SU-DHL-6 (cell line): Measurements from ENCODE around the gene TSKU.

Source experiments
- H2AFZ ChIP-seq: fragments of 200-600 bp; sonication (generic); 2 replicates; pipeline ENCODE4 v1.6.1; 2014; ENCODE audit warnings: low read depth, mild to moderate bottlenecking, moderate library complexity, mixed read lengths, antibody characterized with exemption, low read length; ENCODE audit not compliant: severe bottlenecking
- H3F3A ChIP-seq: fragments of 200-600 bp; shearing (Covaris generic); 2 replicates; pipeline ENCODE4 v1.6.0; 2016; ENCODE audit warnings: antibody characterized with exemption, mild to moderate bottlenecking; ENCODE audit not compliant: insufficient read depth
- H3K27ac ChIP-seq: fragments of 200-600 bp; sonication (generic); 2 replicates; pipeline ENCODE4 v1.5.1; 2016; ENCODE audit warnings: low read depth, mild to moderate bottlenecking, low read length, moderate library complexity, mixed read lengths
- H3K27me3 ChIP-seq: fragments of 200-600 bp; sonication (generic), shearing (Covaris generic); 2 replicates; pipeline ENCODE4 v1.6.0; 2014; ENCODE audit warnings: mild to moderate bottlenecking, low read length
- H3K36me3 ChIP-seq: fragments of 200-600 bp; sonication (generic); 2 replicates; pipeline ENCODE4 v1.6.1; 2014; ENCODE audit warnings: mild to moderate bottlenecking, low read length, mixed read lengths
- H3K4me2 ChIP-seq: fragments of 300-600, 200-600 bp; shearing (Covaris generic), sonication (generic); 2 replicates; pipeline ENCODE4 v1.6.0; 2014; ENCODE audit warnings: low read length, low read depth, mild to moderate bottlenecking; ENCODE audit not compliant: poor library complexity, severe bottlenecking
- H3K4me3 ChIP-seq: fragments of 200-600 bp; sonication (generic); 2 replicates; pipeline ENCODE4 v1.5.1; 2014; ENCODE audit warnings: antibody characterized with exemption, low read length, mild to moderate bottlenecking, mixed read lengths; ENCODE audit not compliant: insufficient read depth, poor library complexity, severe bottlenecking
- H3K79me2 ChIP-seq: fragments of 200-600 bp; sonication (generic); 2 replicates; pipeline ENCODE4 v1.6.1; 2014; ENCODE audit warnings: mild to moderate bottlenecking, low read length, moderate library complexity; ENCODE audit not compliant: insufficient read depth
- H3K9ac ChIP-seq: fragments of 200-600 bp; sonication (generic); 2 replicates; pipeline ENCODE4 v1.7.0; 2014; ENCODE audit warnings: mild to moderate bottlenecking, low read length
- H3K9me2 ChIP-seq: fragments of 200-600 bp; sonication (generic); replicated peaks from 2 replicates; pipeline ENCODE4 v1.6.1; 2014; ENCODE audit warnings: low read length; ENCODE audit not compliant: insufficient read depth
- H3K9me3 ChIP-seq: fragments of 200-600 bp; sonication (generic); 2 replicates; pipeline ENCODE4 v1.6.1; 2014; ENCODE audit warnings: low read length, mixed read lengths; ENCODE audit not compliant: insufficient read depth
- H4K20me1 ChIP-seq: fragments of 200-600 bp; sonication (generic); 2 replicates; pipeline ENCODE4 v1.6.1; 2014; ENCODE audit warnings: low read depth, mild to moderate bottlenecking, antibody characterized with exemption, low read length, moderate library complexity, mixed read lengths
- EZH2phosphoT487 ChIP-seq: fragments of 200-600 bp; sonication (generic), shearing (Covaris generic); conservative IDR thresholded peaks from 2 replicates; pipeline ENCODE4 v1.6.1; 2018; ENCODE audit warnings: mild to moderate bottlenecking, antibody characterized with exemption, low read length, moderate library complexity, mixed read lengths
- TF ChIP-seq, protein P1 (sequence below): fragments of 200-600 bp; sonication (generic); IDR thresholded peaks from one replicate; pipeline ENCODE4 v1.5.1; 2017; ENCODE audit warnings: antibody characterized with exemption, mild to moderate bottlenecking, low read length, moderate library complexity; ENCODE audit not compliant: insufficient read depth, poor library complexity, severe bottlenecking

The TSKU gene

DNA sequence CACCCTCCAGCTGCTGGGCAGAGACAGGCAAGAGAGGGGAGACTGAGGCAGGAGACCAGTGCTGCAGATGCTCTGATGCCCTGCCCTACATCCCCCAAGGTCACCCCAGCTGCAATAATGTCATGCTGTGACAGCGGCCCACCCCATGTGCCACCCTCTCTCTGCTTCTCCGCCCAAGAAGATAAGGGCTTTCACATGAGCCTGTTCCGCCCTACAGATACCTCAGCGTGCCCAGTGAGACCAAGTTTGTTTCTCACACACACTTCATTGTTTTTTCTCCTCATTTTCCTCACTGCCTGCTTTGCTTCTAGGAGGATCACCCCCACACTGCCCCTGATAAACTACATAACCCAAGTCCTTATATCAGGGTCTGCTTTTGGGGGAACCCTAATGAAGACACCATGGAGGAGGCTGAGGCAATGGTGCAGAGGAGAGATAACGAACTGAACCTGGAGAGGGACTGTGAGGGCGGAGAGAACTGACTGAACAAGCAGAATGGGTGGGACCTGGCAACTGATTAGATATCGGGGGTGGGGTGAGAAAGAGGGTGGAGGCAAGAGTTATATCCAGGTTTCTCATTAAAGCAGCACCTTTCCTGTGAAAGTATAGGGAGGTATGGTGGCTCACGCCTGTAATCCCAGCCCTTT, 37.5 kb upstream of the TSKU start:
- H3K79me2 ChIP-seq = no peaks in the 10 kb centered on the region
- no peaks in the 10 kb centered on the region for H3K9me3 ChIP-seq
- H3K9me2 ChIP-seq = no peaks in the 10 kb centered on the region
- H3K36me3 ChIP-seq = no peaks in the 10 kb centered on the region
- H3K27ac ChIP-seq = no peak overlapping the region
- no peak overlapping the region for H3K9ac ChIP-seq
- no peaks in the 10 kb centered on the region for H4K20me1 ChIP-seq
- H3F3A ChIP-seq = no peaks in the 10 kb centered on the region
- H3K27me3 ChIP-seq = peaks cover 2% of the 10 kb centered on the region; the same call in 1 of the 2 replicates
- H2AFZ ChIP-seq = no peak overlapping the region
- TF ChIP-seq, protein P1, sequence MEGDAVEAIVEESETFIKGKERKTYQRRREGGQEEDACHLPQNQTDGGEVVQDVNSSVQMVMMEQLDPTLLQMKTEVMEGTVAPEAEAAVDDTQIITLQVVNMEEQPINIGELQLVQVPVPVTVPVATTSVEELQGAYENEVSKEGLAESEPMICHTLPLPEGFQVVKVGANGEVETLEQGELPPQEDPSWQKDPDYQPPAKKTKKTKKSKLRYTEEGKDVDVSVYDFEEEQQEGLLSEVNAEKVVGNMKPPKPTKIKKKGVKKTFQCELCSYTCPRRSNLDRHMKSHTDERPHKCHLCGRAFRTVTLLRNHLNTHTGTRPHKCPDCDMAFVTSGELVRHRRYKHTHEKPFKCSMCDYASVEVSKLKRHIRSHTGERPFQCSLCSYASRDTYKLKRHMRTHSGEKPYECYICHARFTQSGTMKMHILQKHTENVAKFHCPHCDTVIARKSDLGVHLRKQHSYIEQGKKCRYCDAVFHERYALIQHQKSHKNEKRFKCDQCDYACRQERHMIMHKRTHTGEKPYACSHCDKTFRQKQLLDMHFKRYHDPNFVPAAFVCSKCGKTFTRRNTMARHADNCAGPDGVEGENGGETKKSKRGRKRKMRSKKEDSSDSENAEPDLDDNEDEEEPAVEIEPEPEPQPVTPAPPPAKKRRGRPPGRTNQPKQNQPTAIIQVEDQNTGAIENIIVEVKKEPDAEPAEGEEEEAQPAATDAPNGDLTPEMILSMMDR = no peak
- no peak for TF ChIP-seq EZH2phosphoT487
- no peak overlapping the region for H3K4me2 ChIP-seq
- no peak overlapping the region for H3K4me3 ChIP-seq

- no peak overlapping the region for H3K4me2 ChIP-seq
- H3K79me2 ChIP-seq = no peaks in the 10 kb centered on the region
- H3K27ac ChIP-seq = no peak overlapping the region
- H3K36me3 ChIP-seq = no peaks in the 10 kb centered on the region
- no peaks in the 10 kb centered on the region for H3F3A ChIP-seq
- H3K27me3 ChIP-seq = no peaks in the 10 kb centered on the region
- H3K9me2 ChIP-seq = no peaks in the 10 kb centered on the region
- TF ChIP-seq, protein P1 = no peak
- no peak for TF ChIP-seq EZH2phosphoT487
- H3K4me3 ChIP-seq = no peak overlapping the region
- no peak overlapping the region for H3K9ac ChIP-seq
- H4K20me1 ChIP-seq = no peaks in the 10 kb centered on the region
- H2AFZ ChIP-seq = no peak overlapping the region
- no peaks in the 10 kb centered on the region for H3K9me3 ChIP-seq
These were observed 35.8 kb upstream of the TSKU start for GRCh38 chr11:76747153-76747914.

DNA sequence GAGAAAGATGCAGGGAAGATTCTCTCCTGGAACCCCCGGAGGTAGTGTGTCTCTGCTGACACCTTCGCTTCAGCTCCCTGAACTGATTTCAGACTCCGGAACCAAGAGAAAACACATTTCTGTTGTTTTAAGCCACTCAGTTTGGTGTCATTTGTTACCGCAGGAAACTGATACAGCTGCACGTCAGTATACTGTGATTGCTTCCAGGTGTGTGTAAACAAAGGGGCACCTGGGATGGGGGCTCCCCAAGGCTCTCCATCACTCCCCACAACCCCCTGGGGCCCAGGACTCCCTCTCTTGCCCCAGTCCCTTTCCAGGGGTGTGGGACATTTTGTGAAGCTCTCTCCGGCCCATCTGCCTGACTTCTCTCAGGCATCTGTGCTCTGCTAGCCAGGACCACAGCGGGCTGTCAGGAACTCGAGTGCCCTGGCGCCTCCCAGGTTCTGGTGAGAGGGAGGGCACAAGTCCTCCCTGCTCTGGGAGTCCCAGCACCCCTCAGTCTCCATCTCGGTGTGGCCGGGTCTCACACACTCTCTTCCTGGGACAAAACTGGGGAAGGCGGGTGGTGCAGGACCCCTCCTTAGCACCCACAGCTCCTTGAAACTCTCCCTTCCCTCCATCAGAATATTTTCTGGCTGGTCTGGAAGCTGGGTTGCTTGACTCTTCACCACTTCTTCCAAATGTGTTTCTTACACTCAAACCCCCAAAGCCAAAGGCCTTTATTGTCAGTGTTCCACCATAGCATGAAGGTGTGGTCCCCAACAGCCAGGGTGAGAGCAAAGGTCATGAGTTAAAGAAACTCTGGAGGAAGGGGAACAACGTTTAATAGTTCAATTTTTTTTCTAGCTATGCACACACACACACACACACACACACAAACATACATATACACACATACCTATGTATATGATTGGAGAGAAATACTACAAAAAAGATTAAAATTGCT, 35.0 kb upstream of the TSKU start:
- Histone ChIP-seq H3F3A (no peaks in the 10 kb centered on the region), H3K4me3 (no peak overlapping the region), H4K20me1 (no peaks in the 10 kb centered on the region), H3K36me3 (no peaks in the 10 kb centered on the region), H3K9me2 (no peaks in the 10 kb centered on the region), H3K79me2 (no peaks in the 10 kb centered on the region), H3K27ac (no peak overlapping the region), H3K9ac (no peak overlapping the region), H3K4me2 (no peak overlapping the region), H3K27me3 (no peaks in the 10 kb centered on the region), H3K9me3 (no peaks in the 10 kb centered on the region), H2AFZ (no peak overlapping the region)
- TF ChIP-seq EZH2phosphoT487 = no peak
- TF ChIP-seq, protein P1 = no peak
